ENCODE results near the gene ATP5PF.
"Not testable (repeated sequence)": the region's sequence is repeated elsewhere in the genome, so short reads cannot be mapped to it uniquely, and the experiment has no call there.

Gene ATP5PF

GRCh38 chr21:25734904-25735645, at the start of gene ATP5PF, which contains the start of gene GABPA:
Gene ATP5PF, minus strand, starts transcription at chr21:25734904. Its CDS starts 5,110 bp downstream, at chr21:25729794.
Gene GABPA, plus strand, starts transcription at chr21:25734972. Its CDS starts 6,627 bp downstream, at chr21:25741599.
- peak; percentile 96 for DNase-seq

GRCh38 chr21:25778126-25778875, 43.6 kb upstream of the ATP5PF start:
- DNase-seq, result not testable (repeated sequence)

- DNase-seq, result no peak
Measured at GRCh38 chr21:25776440-25776839, 41.7 kb upstream of the ATP5PF start.

GRCh38 chr21:25772686-25773085, 38.0 kb upstream of the ATP5PF start:
- no peak for DNase-seq

GRCh38 chr21:25767921-25768320, 33.2 kb upstream of the ATP5PF start:
- DNase-seq, result no peak

GRCh38 chr21:25764065-25764464, 29.4 kb upstream of the ATP5PF start:
- DNase-seq, result no peak

GRCh38 chr21:25760677-25761076, 26.0 kb upstream of the ATP5PF start:
- DNase-seq, result no peak

- no peak for DNase-seq
Measured at GRCh38 chr21:25760061-25760460, 25.4 kb upstream of the ATP5PF start.

GRCh38 chr21:25759573-25759972, 24.9 kb upstream of the ATP5PF start:
- no peak for DNase-seq

GRCh38 chr21:25757531-25757930, 22.8 kb upstream of the ATP5PF start:
- no peak for DNase-seq

- DNase-seq, result no peak
Measured at GRCh38 chr21:25756190-25756932, 21.7 kb upstream of the ATP5PF start.

- no peak for DNase-seq
Measured at GRCh38 chr21:25752416-25752815, 17.7 kb upstream of the ATP5PF start.

- DNase-seq, result no peak
Measured at GRCh38 chr21:25750085-25750484, 15.4 kb upstream of the ATP5PF start.

GRCh38 chr21:25744854-25745253, 10.2 kb upstream of the ATP5PF start:
- DNase-seq, result no peak

- no peak for DNase-seq
Measured at GRCh38 chr21:25742900-25743299, 8.2 kb upstream of the ATP5PF start.

- DNase-seq, result no peak
Measured at GRCh38 chr21:25737421-25737820, 2.7 kb upstream of the ATP5PF start.

GRCh38 chr21:25735646-25736597, 1.2 kb upstream of the ATP5PF start:
- peak; percentile 40 for DNase-seq

GRCh38 chr21:25734654-25734903, 125 bp downstream of the ATP5PF start:
- DNase-seq, result no peak

- no peak for DNase-seq
Measured at GRCh38 chr21:25733859-25734653, 648 bp downstream of the ATP5PF start.

GRCh38 chr21:25732091-25732760, 2.5 kb downstream of the ATP5PF start:
- DNase-seq, result no peak

- DNase-seq, result no peak
Measured at GRCh38 chr21:25722631-25723030, 12.1 kb downstream of the ATP5PF start.

Measured in DMS 273 treated with DMSO at 0.1 percent for 48 hours (cell line).